ENCODE data around the gene IRX1.

The IRX1 gene

DNA sequence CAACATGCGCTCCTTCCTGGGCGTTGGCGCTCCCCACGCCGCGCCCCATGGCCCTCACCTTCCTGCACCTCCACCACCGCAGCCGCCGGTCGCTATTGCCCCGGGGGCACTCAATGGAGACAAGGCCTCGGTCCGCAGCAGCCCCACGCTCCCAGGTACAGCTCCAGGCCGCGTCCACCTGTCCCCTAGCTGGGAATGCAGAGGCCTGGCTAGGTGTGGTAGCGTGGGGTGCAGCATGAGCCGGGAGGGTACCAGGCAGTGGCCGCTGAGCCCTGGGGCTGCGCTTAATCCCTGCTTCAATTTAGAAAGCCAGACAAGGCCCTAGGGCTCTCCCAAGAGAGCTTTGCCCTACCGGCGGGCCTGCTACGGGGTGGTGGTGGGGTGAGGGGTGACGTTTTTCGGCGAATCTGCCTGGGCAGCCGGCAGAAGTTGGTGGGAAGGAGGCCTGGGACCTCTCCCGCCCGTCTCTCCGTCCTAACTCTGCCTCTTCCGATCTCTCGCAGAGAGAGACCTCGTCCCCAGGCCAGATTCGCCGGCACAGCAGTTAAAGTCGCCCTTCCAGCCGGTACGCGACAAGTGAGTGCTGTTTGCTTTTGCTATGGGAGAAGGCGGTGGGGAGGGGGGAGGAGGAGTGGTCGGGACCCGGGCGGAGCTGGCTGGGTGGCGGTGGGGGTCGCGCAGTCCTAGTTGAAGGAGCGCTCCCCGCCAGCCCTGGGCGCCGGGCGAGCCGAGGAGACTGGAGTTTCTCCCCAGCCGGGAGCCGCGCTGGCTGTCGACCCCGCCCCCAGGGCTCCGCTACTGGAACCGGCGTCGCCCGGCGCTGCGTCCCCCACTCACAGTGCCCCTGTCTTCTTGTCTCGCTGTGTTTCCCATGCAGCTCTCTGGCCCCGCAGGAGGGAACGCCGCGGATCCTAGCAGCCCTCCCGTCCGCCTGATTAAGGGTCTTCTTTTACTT lies 4.8 kb downstream of the IRX1 start:
- no peak for DNase-seq (ENCODE audit: low read depth in 3 of 3)

DNA sequence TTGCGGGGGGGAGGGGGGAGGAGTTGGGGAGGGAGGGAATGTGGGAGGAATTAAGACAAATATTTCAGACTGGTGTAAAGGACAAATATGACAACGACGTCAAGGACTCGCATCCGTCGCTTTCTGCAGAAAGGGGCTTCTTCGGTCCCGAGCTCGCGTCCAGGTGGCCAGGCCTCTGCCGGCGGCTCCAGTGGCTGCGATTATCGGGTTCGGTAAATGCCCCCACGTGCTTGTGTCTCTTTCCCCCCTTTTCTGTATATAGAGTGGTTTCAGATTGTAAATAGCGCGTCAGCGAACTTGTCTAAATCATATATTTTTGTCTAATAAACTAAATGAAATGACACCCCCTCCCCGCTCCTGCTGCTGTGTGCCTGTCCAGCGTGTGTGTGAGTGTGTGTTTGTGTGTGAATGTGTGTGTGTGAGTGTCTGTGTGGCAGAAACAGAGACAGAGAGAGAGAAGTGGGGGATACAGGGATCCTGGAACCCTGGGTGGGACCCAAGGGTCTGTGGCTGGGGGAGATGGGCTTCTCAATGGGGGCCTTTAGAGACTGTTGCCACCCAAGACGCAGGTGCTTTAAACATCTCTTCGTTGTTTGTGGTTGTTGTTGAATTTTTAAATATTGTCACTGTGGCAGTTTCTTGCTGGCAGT lies 5.6 kb downstream of the IRX1 start:
- no peak for DNase-seq (ENCODE audit: low read depth in 3 of 3)

DNA sequence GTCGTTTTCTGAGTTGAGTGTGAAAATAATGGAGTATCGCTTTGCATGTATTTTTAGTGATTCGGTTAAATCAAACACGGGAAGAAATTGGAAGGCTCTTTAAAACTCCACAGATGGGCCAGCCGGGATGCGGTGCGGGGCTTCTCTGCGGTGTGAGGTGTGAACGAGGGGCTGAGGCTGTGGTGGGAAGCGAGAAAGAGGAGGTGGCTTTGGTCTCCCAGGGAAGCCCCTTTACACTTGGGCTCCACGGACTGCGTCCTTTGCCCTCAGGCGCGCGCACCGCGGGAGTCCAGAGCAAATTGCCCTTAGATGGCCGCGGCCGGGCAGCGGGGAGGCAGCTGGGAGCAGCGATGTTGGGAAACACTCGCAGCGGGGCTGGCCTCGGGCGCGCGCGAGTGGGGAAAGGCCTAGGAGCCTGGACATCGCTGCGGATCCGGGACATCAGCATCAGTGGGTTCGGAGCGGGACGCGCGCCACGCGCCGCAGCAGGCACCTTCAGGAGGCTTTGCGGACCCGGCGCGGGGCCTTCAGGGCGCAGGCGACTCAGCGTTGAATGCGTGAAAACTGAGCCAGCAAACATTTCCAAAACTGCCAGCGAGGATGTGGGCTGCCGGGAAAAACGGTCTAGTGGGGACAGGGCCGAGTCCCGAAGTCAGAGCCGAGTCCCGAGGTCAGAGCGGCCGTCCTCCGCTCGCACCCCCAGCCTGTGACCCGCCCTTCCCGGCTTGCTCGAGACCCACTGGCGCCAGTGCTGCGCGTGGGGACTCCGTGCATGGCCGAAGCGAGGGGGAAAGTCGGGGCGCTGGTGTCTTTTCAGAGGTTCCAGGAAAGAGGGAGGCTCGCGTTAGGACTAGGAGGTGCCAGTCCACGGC lies 6.5 kb downstream of the IRX1 start:
- no peak for DNase-seq (ENCODE audit: low read depth in 3 of 3)

DNA sequence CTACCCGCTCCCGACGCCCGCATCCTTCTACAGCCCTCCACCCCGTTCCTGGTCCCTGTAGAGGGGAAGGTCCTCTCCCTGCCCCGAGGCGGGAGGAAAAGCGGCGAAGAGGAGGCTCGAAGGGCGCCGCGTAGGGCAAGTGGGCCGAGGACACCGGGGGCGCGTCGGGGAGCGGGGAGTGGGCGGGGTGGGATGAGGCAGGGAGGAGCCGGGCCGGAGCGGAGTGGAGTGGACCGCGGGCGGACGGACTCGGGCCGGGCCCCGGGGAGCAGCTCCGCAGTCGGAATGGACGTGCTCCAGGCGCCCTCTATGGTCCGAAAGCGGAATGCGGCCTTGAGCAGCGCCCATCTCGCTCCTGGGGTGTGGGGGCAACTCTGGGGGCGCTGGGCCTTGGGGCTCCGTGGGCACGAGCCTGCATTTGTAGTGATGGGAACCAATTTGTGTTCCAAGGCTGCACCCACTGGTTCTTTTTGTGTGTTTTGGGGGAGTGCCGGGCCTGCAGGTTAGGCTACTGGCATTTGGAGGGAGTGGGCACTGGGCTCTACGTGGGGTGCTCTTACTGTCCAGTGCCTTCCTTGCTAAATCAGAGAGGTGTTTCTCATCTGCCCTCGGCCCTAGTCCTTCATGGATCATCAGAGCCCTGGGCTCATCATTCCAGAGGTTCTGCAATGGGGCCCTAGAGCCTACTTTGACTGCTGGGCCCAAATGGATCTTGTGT lies 7.3 kb downstream of the IRX1 start:
- no peak for DNase-seq (ENCODE audit: low read depth in 3 of 3)

DNA sequence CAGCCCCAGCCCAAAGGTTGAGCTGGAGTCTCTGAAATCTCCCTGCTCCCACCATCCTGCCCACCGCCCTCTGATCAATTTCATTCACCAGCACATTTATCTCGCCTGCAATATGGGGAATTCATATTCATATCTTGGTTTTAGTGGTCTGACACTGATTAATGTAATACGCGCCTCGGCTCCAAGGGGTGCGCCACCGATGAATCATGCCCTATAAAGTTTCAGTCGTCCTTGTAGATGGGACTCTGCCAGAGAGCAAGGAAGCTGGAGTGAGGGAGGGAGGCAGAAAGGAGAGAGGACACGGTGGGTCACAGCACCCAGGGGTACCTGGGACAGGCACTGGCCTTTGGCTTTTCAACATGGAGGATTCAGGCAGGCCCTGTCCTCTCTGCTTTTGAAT lies 8.9 kb downstream of the IRX1 start:
- no peak for DNase-seq (ENCODE audit: low read depth in 3 of 3)

DNA sequence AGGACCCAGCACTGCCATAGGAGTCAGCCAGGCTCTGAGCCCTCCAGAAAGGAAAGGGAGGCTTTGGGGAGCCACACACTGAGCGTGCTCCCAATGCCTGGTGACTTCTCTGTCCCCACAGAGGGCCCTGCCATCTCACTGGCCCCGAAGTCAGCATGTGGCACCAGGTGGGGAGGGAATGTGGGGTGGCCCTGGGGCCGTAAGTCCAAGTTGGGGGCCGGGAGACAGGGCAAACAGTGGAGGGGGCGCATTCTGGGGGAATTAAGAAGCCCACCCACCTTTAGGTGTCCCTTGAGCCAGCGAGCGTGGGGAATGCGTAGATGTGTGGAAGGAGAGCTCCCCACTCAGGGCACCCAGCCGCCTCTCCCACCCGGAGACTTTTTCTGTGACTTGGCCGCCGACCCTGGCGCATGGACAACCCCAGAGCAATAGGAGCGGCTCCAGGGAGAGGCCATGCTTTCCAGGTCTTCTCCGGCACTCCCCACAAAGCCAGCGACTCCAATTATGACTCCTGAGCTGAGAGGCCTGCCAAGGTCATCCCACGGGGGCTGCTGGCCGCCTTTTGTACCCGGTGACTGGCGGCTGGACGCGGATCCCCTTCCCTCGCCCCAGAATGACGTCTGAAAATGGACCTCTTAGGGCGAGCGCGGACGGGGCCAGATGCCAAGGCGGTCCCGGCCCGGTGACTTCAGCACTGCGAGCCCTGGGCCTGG lies 9.8 kb downstream of the IRX1 start:
- no peak for DNase-seq (ENCODE audit: low read depth in 3 of 3)

DNA sequence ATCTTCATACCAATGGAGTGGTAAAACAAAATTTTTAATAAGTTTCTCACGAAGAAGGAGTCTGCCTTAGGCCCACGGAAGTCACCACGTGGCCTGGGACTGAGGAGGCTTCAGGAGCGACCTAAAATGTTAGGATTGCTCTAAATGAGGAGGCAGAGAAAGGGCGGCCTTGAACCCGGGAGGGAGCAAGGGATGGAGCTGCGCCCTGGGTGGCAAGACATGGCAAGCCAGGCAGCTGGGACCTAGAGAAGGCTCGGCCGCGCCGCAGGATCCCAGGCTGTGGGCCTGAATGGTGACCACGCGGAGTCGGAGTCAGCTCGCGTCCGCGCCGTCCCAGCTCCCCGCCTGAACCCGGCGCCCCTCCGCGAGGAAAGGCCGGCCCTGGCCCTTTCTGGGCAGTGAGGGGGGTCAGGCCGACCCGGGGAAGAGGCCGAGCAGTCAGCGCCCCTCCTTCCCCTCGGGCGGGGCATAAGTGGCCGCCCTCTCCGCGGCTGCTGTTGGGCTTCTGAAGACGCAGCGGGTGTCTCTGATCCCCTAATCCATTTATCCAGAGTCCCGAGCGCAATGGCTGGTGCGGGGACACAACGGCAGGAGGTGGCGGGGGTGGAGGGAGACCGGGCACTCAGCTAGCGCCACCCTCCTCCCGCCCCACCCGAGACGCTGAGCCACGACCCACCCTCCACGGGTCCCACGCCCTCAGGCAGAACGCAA lies 10.6 kb downstream of the IRX1 start:
- DNase-seq (ENCODE audit: low read depth in 3 of 3) = no peak

DNA sequence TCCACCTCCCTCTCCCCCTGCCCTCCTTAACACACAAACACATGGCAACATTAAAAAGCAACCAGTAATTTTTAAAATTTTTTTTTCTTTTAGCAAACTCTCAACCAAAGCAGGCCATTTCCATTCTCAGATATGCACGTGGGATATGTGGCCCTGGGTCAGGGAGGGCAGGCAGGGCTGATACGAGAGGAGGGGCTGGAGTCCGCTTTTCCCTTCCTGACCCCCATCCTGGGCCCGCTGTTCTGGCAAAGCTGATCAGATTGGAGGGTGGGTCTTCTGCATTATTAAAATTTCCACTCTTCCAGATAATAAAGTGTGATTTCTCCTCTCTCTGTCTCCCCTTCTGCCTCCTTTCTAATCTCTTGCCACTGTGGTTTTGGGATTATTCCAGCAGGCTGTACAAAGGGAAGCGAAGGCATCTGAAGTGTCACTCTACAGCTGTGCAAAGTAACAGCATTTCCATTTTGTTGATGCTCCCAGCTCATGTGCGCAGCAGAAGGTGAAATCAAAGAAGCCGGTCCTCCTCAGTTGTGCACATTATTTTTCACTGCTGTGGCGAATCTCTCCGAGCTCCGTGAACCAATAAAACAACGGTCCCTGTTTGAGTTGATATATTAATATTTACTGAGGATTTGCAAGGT lies 12.0 kb downstream of the IRX1 start:
- no peak for DNase-seq (ENCODE audit: low read depth in 3 of 3)

DNA sequence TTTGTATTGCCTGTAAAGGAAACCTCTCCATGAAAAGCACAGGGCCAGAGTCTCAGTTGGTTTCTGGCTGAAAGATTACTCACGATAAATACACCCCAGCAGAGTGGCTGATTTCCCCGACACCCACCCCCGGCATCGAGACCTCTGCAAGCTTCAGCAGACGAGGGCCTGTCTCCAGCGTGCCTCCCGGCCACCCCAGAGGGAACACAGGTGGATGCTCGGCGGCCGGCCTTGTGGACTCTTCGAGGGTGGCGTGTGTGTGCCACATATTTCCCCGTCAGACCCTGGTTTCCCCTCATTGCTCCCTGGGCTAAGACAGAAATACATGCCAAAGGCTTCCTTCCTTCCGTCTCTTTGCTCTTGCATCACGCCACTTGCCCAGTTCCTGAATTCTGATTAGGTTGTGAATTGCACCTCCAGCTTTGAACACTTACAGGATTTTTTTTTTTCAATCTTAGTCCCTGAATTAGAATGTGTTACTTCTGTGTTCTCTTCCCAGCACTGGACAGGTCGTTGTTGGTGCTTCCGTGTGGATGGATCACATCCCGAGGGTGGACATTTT lies 13.6 kb downstream of the IRX1 start:
- DNase-seq (ENCODE audit: low read depth in 3 of 3) = no peak

DNA sequence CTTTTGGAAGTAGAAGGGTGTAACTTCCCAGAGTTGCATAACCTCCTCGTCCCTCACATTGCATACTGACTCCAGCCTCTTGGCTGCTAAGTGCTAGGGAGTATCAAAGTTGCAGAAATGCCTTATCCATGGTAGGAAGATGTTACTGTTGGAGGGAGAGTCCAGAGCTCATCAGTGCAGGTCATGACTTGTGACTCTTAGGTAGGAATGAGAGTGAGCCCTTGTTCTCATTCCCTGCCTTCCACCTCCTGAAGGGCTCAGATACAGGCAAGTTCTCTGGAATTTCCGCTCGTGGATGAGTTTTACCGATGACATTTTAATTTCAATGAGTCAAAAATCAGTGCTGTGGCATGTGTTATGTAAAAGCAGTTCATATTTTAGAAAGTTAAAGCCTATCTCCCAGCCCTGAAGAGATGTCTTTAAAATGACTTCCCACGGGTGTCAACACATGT lies 17.0 kb downstream of the IRX1 start:
- DNase-seq (ENCODE audit: low read depth in 3 of 3) = no peak

DNA sequence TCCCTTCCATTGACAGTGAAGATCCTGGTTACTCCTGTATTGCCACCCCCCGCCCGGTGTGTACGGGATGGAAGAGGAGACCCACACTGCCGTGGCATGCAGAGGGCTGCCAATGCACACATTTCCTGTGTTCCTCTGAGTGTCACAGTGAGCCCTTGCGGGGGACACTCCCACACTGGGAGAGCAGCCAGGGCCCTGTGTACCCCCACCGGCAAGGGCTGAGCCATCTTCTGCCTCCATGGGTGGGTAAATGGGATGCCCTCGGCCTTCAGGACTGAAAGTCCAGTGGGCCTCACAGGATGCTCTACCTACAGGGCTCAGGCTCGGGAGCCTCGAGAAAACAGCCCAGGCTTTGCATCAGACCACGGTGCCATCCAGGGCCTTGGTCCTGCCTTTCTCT lies 18.1 kb downstream of the IRX1 start:
- DNase-seq (ENCODE audit: low read depth in 3 of 3) = no peak

DNA sequence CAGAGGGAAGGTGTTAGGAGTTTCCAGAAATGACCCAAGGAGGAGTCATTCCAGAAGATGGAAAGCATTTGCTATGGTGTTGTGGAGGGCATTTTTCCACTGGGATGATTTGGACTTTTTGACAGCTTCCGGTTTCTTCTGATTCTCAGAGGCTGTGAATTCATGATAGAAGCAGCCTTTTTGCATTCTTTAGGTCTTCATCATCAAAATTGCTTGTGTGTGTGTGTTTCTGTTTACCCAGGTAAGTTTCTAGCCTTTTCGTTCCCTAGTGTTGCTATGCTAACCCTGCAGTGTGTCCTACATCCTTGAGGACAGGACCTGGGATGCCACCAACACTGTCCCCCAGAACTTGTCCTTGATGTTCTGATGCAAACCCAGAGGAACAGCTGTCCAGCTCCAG lies 19.6 kb downstream of the IRX1 start:
- no peak for DNase-seq (ENCODE audit: low read depth in 3 of 3)

DNA sequence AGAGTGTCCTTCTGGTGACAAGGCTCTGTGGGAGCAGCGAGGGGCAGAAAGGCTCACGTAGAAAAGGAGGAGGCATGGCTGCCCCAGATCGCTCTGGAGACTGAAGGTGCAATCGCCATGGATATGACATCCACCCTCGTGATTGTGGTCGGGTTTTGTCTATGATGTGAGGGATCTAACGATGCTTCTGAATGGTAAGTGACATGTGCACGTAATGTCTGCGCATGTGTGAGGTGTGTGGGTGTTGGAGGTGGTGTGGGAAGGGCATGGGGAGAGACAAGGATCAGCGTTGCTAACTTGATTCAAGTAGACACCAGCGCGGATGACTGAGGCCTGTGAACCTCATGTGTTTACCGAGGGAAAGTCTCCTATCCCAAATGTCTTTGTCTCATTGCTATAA lies 20.2 kb downstream of the IRX1 start:
- no peak for DNase-seq (ENCODE audit: low read depth in 3 of 3)

DNA sequence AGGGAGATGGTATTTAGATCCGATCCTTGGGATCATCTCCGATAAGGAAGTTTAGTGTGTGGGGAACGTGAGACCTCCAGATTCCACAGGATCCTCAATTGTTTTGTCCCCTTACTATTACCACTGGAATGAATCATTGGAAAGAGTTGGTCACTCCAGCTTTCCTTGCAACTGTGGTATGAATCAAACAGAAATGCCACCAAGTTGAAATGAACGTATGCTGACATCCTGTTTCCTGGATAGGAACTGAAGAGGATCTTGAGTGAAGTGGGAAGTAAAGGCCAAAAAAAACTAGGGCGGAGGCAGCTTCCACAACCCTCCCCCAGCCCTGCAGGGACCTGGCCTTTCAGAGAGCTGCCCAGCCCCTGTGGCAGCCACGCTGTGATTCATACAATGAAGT lies 23.9 kb downstream of the IRX1 start:
- DNase-seq (ENCODE audit: low read depth in 3 of 3) = no peak

DNA sequence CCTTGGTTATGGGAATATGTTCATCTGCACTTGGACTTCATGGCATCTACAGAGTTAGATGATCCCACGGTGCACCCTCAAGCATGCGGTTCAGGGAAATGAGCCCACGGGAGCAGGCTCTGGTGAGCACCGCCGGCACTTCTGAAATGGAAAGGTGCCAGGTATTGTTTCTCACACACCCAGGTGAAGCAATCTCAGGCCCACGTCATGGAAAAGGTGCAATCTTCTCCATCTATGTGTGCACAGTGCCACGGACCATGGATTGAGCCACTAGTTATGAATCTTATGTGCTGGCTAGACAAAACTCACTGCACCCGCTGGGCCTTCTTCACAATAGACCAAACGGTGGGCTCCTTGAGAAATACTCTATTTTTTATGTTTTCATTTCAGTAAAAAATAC lies 27.3 kb downstream of the IRX1 start:
- no peak for DNase-seq (ENCODE audit: low read depth in 3 of 3)

DNA sequence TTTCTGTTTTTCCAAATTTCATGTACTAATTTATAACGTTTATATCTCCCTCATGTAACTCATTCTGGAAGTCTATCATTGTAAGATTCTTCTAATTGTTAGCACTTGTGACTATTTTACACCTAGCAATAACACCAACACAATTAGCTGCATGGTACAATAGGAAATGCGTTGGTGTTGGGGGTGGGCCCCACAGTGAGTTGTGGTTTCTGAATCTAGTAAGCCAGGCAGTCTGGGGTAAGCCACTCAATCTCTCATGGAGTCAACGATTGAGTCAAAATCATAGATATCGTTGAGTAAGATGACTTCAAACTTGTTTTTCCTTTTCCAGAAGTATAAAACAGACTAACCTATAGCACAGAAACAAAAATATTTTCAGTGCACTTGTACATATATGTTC lies 30.0 kb downstream of the IRX1 start:
- no peak for DNase-seq (ENCODE audit: low read depth in 3 of 3)

DNA sequence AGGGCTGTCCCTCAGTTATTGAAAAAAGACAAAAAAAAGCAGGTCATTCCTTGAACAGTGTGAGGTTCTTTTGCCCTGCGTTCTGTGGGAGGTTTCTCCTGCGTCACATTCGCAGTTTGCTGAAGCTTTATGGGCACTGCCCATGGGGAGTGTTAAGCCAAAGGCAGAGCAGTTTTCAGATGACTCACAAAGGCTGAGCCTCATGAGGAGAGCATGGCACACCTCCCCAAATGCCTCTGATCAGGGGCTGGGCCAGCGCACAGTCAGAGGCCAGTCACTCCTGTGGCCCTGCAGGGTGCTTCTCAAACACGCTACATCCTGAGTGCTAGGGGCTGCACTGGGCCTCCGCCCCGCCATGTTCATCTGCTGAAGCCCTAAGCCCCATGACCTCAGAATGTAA lies 38.4 kb downstream of the IRX1 start:
- no peak for DNase-seq (ENCODE audit: low read depth in 3 of 3)

DNA sequence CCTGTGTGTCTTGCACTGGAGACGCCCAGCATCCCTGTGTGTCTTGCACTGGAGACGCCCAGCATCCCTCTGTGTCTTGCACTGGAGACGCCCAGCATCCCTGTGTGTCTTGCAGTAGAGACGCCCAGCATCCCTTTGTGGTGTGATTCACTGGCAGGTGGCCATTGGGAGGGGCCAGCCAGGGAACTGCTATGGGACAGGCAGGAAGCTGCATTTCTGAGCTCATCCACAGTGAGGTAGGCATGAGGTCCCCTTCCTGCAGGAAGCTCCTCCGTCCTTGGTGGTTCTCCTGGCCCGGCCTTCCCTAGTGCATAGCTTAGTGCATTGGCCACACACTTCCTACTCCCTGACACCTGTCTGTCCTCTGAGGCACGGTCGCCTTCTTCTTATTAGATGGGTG lies 43.5 kb downstream of the IRX1 start:
- no peak for DNase-seq (ENCODE audit: low read depth in 3 of 3)

DNA sequence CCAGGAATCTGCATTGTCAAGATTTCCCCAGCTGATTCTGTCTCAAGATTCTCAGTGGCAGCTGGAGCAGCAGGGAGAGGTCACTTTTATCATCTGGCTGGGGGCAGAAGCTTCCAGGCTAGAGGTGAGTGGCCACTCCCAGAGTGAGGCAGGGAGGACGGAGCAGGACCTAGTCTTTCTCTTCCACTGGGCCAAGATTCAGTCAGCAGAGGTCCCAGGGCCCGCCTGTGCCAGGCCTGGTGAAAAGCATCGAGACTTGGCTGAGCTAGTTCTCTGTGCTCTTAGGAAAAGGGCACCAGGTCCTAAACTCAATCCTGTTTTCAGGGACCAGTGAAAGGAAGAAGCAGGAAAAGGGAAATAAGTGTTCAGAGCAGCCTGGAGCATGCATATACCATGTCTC lies 46.6 kb downstream of the IRX1 start:
- DNase-seq (ENCODE audit: low read depth in 3 of 3) = no peak

DNA sequence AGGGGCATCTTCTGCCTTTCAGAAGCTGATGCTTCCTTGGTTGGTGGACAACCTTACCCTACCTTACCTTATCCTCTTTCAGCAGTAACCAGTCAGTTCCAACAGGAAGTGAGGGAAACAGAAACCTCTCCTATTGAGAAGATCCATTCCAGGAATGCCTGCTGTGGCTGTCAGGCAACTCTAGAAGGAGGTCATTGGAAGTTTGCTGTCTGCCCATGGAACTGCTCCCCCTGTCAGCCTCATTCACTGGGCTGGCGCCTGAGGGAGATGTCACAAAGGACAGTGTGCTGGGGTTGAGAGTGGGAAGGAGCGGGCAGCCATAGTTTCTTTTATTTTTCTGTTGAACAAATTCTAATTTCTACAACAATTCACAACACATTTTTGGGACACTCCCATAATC lies 54.7 kb downstream of the IRX1 start:
- no peak for DNase-seq (ENCODE audit: low read depth in 3 of 3)

Measured in stimulated activated CD4-positive, alpha-beta T cell treated with anti-CD3 and anti-CD28 coated beads, TNF-alpha, amount 100 ng/mL, for 48 hours (primary cell).